Subcutaneous adipose tissue (tissue), 4 donors: Measurements from ENCODE around the gene GLRA1. TPM values are rescaled to one million over a fixed set of nuclear protein-coding genes. Genes with fewer than 3 reads are reported as not detected.

Source experiments
- total RNA-seq, 4 donors: library from RNA; depleted of rRNA; stranded (reverse); fragments of >200 nt; gene quantifications; one replicate each; pipeline ENCODE4 v1.1.0, GENCODE V29; 2016
- TF ChIP-seq, protein P1 (sequence below): fragments of 450-650 bp; IDR thresholded peaks from one replicate; pipeline ENCODE4 v1.5.1; 2016; ENCODE audit warnings: low read depth, mild to moderate bottlenecking, control low read depth, antibody characterized with exemption, moderate library complexity

Gene GLRA1
- total RNA-seq, 4 donors from 2014 or later = not detected

GRCh38 chr5:151889614-151890013 is 35.0 kb downstream of the GLRA1 start:
- TF ChIP-seq, protein P1, sequence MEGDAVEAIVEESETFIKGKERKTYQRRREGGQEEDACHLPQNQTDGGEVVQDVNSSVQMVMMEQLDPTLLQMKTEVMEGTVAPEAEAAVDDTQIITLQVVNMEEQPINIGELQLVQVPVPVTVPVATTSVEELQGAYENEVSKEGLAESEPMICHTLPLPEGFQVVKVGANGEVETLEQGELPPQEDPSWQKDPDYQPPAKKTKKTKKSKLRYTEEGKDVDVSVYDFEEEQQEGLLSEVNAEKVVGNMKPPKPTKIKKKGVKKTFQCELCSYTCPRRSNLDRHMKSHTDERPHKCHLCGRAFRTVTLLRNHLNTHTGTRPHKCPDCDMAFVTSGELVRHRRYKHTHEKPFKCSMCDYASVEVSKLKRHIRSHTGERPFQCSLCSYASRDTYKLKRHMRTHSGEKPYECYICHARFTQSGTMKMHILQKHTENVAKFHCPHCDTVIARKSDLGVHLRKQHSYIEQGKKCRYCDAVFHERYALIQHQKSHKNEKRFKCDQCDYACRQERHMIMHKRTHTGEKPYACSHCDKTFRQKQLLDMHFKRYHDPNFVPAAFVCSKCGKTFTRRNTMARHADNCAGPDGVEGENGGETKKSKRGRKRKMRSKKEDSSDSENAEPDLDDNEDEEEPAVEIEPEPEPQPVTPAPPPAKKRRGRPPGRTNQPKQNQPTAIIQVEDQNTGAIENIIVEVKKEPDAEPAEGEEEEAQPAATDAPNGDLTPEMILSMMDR = no peak

DNA sequence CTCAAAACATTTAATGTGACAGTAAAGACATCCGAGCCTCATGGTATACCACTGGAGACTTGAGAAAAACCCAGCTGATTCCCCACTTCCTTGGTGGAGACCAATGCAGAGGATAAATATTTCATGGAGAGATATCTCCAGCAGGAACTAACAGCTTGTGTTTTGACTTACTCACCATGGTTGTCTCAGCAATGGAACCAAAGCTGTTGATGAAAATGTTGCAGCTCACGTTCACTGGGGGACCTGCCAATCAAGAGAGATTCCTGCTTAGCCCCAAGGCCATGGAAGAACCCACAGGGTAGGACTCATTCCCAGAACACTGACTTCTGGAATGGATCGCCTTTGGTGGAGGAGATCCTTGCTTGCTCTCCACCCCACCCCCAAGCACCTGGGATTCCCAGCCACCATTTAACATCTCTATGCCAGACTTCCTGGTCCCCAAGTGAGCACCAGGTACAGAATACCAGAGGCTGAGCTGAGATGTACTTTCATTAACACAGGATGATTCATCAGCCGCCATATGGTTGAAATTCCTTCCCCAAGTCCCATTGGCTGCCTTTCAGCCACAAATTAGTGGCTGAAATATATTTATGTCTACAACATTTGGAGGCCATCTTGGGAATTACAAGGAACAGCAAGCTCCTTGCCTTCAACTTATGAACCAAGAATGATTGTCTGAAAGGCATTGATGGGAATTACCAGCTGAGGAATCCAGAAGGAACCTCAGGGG is 37.9 kb downstream of the GLRA1 start:
- TF ChIP-seq, protein P1 = no peak

DNA sequence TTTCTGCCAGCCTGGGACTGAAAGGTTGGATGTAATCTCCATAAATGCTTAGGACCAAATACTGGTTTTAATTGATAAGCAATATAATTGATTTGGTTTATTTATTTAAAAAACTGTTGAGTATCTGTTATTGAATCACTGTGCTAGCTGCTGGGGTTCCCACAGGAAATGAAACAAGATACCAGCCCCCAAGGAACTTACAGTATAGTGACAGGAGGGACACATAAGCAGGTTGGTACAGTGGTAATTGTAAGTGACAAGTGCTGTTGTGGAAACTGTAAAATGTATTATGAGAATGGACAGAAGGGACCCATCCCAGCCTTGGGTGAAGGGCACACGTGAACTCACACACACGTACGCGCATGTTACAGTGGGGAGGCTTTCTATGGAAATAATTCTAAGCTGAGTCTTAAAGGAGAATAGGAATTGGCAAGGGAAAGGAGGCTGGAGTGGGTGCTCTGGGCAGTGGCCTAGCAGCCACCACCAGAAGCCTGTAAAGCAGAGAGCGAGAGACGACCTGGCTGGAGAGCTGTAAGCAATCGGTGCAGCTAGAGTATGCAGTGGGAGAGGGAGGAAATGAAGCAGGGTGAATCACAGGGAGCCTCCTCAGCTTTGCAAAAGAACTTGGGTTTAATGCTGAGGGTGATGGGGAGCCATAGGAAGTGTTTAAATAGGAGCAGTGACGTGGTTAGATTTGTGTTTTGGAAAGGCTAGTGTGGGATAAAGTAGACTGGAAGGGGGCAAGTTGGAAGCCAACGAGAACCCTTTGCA is 39.3 kb downstream of the GLRA1 start:
- TF ChIP-seq, protein P1 = no peak

- TF ChIP-seq, protein P1 = no peak
Measured at GRCh38 chr5:151881621-151882225, 42.9 kb downstream of the GLRA1 start.

DNA sequence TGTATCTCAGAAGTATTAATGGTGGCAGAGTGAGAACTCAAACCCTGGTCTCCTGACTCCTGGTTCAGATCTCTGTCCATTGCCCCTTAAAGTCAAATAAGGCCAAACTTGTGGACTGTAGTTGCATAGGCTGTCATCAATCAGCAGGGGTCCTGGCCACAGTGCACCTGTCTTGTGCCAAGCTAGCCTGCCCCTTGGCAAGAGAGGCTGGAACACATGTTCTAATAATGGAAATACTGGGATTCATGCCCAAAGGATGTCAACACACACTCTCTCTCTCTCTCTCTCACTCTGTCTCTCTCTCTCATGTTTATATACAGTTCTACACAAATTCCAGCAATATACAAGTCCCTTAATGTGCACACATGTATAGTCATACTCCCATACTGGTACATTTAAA is 44.3 kb downstream of the GLRA1 start:
- TF ChIP-seq, protein P1 = no peak

- TF ChIP-seq, protein P1 = no peak
Measured at GRCh38 chr5:151873701-151874100, 51.0 kb downstream of the GLRA1 start.

DNA sequence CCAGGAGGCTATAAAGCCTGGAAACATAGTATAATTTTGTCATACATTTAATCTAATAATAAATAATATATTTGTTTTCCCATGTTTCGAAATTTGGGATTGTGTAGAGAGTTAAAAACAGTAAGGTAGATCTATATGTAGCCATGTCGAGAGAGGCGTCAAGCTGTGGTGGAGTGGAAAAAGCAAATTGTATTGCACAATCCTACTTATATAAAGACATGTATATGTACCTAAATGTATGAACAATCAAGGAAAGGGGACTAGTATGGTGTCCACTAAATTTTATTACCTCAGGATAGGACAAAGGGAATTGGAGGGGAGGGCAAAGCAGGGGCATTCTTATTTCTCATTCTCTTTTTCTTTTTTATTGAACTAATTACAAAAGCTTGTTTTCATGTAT is 52.0 kb downstream of the GLRA1 start:
- TF ChIP-seq, protein P1 = no peak
